Lung (tissue), 12 donors: ENCODE data around the gene RASGRF1. TPM values are rescaled to one million over a fixed set of nuclear protein-coding genes. Genes with fewer than 3 reads are reported as not detected.

Experiments used
- ATAC-seq: fragments of 200-7000 bp; cut with Tn5 transposase; one replicate; pipeline ENCODE4 v1.9.1; 2020; ENCODE audit warnings: moderate number of reproducible peaks; ENCODE audit not compliant: insufficient read depth, low FRiP score
- DNase-seq, 3 donors: peaks; one replicate each; pipeline ENCODE4 v3.0.0-alpha.2; 2013 to 2017
- H3K27ac ChIP-seq, 2 donors: one replicate each; pipeline ENCODE4 v1.5.1; 2013; ENCODE audit warnings: mild to moderate bottlenecking in 2 of 2, moderate library complexity in 2 of 2, control low read depth in 1 of 2, inconsistent platforms in 1 of 2, low read depth in 1 of 2, low read length in 1 of 2
- H3K27me3 ChIP-seq, 3 donors: one replicate each; pipeline ENCODE4 v1.5.1; 2013; ENCODE audit warnings: low read length in 2 of 3; ENCODE audit not compliant: control insufficient read depth in 3 of 3, insufficient read depth in 3 of 3
- H3K36me3 ChIP-seq, 4 donors: one replicate each; pipeline ENCODE4 v1.5.1; 2013; ENCODE audit warnings: low read length in 4 of 4, mild to moderate bottlenecking in 1 of 4, moderate library complexity in 1 of 4; ENCODE audit not compliant: control insufficient read depth in 4 of 4, insufficient read depth in 4 of 4
- H3K4me1 ChIP-seq, 5 donors: one replicate each; pipeline ENCODE4 v1.5.1; 2013; ENCODE audit warnings: low read length in 5 of 5, mild to moderate bottlenecking in 2 of 5, moderate library complexity in 1 of 5; ENCODE audit not compliant: control insufficient read depth in 5 of 5, insufficient read depth in 5 of 5
- H3K4me3 ChIP-seq: one replicate; pipeline ENCODE4 v1.5.1; 2013; ENCODE audit warnings: mild to moderate bottlenecking, control low read depth, moderate library complexity
- H3K9ac ChIP-seq, 2 donors: one replicate each; pipeline ENCODE4 v1.5.1; 2013; ENCODE audit warnings: low read length in 2 of 2, control low read depth in 1 of 2; ENCODE audit not compliant: insufficient read depth in 1 of 2
- H3K9me3 ChIP-seq, 4 donors: one replicate each; pipeline ENCODE4 v1.5.1; 2013; ENCODE audit warnings: low read length in 3 of 4, mild to moderate bottlenecking in 1 of 4, moderate library complexity in 1 of 4; ENCODE audit not compliant: control insufficient read depth in 4 of 4, insufficient read depth in 3 of 4
- CTCF ChIP-seq: IDR thresholded peaks from 2 replicates; pipeline ENCODE4 v1.5.1; 2012; ENCODE audit warnings: mild to moderate bottlenecking; ENCODE audit errors: control extremely low read depth, extremely low read depth
- WGBS, 2 donors: extraction: QIAGEN DNeasy Blood & Tissue Kit; methylation state at CpG; one replicate each; pipeline ENCODE4 v1.1.7; 2013; 5-methylcytosine and 5-hydroxymethylcytosine counted together
- polyA plus RNA-seq, 2 donors: library from polyadenylated mRNA; stranded (reverse); fragments of 200-250 nt; gene quantifications; one replicate each; pipeline ENCODE4 v1.2.1, GENCODE V29; 2013
- total RNA-seq, 2 donors: library from RNA; depleted of rRNA in 1 of 2; stranded (reverse); fragments of >200 nt in 1 of 2; gene quantifications; one replicate each; pipeline ENCODE4 v1.2.1, GENCODE V29; 2014 to 2021
- donor health status: control.
- donor health status: control.
- donor health status: Bipolar disorder and iron deficiency.
- donor health status: healthy.
- donor health status: DM: yes; HTN: yes; CAD: no.

Gene RASGRF1
- total and polyA plus RNA-seq, 4 donors = 10.9 to 71.2 (median 24.6) TPM

DNA sequence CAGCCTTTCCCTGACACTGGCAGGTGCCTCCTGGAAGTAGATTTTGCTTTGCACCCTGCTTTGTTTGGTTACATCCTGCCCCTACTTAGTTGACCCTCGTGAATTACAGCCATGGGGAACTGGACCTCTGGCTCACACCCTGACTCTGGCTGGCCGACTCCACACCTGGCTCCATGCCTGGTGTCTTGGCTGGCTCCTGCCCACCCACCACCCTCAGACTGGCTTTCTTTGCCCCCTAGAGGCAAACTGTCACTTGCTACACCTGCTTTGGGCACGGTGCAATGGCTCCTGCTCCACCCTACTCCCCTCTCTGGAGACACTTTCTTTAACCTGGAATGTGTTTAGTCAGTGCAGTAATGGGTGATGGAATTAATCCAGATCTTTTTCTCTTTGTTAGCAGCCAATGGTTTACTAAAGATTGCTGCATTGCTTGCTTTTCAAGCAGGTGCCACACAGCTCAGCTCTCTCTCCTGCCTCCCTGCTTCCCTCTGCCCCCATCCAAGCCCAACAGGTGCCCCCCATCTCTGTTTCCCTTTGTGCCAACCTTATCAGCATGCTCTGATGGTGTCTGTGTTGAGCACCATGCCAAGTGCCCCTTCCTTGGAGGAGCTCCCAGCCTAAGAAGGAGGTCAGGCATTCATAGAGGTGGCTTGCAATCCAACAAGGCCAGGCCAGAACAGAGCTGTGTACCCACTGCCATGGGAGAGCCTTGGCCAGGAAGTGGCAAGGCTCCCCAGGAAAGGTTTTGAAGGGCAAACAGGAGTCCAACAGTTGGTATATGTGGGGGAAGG, 38.4 kb downstream of the RASGRF1 start:
- Histone ChIP-seq H3K36me3 (no peaks in the 10 kb centered on the region), H3K4me3 (no peak overlapping the region), H3K9me3 (peaks cover 0 to 8% (median 0%) of the 10 kb centered on the region in 4 donors), H3K9ac (no peak overlapping the region), H3K27me3 (no peaks in the 10 kb centered on the region), H3K27ac (no peak overlapping the region), H3K4me1 (no peaks in the 10 kb centered on the region)
- WGBS, 2 donors = 59 to 61% methylated on average over 3 of the region's 3 CpGs
- no peak for TF ChIP-seq CTCF
- no peak for ATAC-seq
- no peak for DNase-seq

- H3K9ac ChIP-seq = no peak overlapping the region
- no peaks in the 10 kb centered on the region for H3K27me3 ChIP-seq
- peaks cover 0 to 9% (median 0%) of the 10 kb centered on the region in 4 donors for H3K9me3 ChIP-seq
- ATAC-seq (no peak), DNase-seq (no peak)
- H3K27ac ChIP-seq = no peak overlapping the region
- no peaks in the 10 kb centered on the region for H3K36me3 ChIP-seq
- 83 to 87% methylated on average over 6 of the region's 6 CpGs for WGBS, 2 donors
- no peak for TF ChIP-seq CTCF
- H3K4me3 ChIP-seq = no peak overlapping the region
- no peaks in the 10 kb centered on the region for H3K4me1 ChIP-seq
These were observed 39.6 kb downstream of the RASGRF1 start for GRCh38 chr15:79051029-79051428.

DNA sequence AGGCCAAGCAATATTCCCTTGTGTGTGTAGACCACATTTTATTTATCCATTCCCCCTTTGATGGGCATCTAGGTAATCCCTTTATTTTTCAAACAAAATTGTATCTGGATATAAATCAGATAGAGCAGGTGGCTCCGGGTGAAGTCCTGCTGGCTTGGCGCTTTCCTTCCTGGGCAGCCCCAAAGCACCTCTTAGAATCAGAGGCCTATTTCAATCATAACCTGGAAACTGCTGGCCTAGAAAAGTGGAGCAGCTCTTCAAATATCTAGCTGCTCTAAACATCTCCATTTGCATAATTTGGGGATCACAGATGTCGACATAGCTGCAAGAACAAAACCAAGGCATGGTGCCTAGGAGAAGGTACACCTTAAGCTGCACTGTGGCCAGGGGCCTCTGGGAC, 40.2 kb downstream of the RASGRF1 start:
- H3K4me3 ChIP-seq = no peak overlapping the region
- ATAC-seq (no peak), DNase-seq (no peak)
- no peak overlapping the region for H3K27ac ChIP-seq
- no peaks in the 10 kb centered on the region for H3K27me3 ChIP-seq
- H3K9me3 ChIP-seq = peaks cover 0 to 5% (median 0%) of the 10 kb centered on the region in 4 donors
- WGBS, 2 donors = 91 to 92% methylated on average over 3 of the region's 3 CpGs
- H3K4me1 ChIP-seq = no peaks in the 10 kb centered on the region
- no peak overlapping the region for H3K9ac ChIP-seq
- no peaks in the 10 kb centered on the region for H3K36me3 ChIP-seq
- TF ChIP-seq CTCF = no peak

DNA sequence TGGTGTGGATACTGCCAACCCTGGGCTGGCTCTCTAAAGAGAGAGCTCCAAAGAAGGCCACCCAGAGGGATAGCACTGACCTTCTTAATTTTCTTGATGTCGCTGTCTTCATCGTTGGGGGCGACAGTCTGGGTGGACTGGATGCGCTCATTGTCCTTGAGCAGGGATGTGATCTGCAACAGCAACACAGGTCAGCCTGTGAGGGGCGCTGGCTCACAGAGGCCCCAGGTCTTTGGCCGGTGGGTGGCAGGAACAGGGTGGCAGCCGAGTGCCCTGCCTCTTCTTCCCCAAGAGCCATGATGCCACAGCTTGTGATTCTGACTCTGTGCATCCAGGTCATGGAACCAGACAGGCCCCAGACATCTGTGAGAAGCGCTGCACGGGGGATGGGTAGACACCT, 41.2 kb downstream of the RASGRF1 start:
- 88 to 89% methylated on average over 9 of the region's 9 CpGs for WGBS, 2 donors

More for the DNA sequence above, 41.2 kb downstream of the RASGRF1 start:
- DNase-seq (no peak), ATAC-seq (no peak)
- H3K27me3 ChIP-seq = no peaks in the 10 kb centered on the region
- no peak for TF ChIP-seq CTCF
- H3K4me3 ChIP-seq = no peak overlapping the region
- H3K9ac ChIP-seq = no peak overlapping the region
- H3K27ac ChIP-seq = no peak overlapping the region
- H3K4me1 ChIP-seq = no peaks in the 10 kb centered on the region
- peaks cover 0 to 5% (median 0%) of the 10 kb centered on the region in 4 donors for H3K9me3 ChIP-seq
- no peaks in the 10 kb centered on the region for H3K36me3 ChIP-seq
